Skeletal muscle cell (primary cell): ENCODE data around the gene PAQR5.
A peak's percentile ranks its signal among the peaks of the same experiment; 100 is the strongest.

ENCODE experiments used
- DNase-seq: peaks from one replicate; pipeline ENCODE4 v3.0.0-alpha.2; 2010; ENCODE audit warnings: low read depth
- H3K4me3 ChIP-seq: 2 replicates; pipeline ENCODE4 v1.5.1; 2011; ENCODE audit warnings: low read depth, mild to moderate bottlenecking, control low read depth, low read length, moderate library complexity

PAQR5 gene

DNA sequence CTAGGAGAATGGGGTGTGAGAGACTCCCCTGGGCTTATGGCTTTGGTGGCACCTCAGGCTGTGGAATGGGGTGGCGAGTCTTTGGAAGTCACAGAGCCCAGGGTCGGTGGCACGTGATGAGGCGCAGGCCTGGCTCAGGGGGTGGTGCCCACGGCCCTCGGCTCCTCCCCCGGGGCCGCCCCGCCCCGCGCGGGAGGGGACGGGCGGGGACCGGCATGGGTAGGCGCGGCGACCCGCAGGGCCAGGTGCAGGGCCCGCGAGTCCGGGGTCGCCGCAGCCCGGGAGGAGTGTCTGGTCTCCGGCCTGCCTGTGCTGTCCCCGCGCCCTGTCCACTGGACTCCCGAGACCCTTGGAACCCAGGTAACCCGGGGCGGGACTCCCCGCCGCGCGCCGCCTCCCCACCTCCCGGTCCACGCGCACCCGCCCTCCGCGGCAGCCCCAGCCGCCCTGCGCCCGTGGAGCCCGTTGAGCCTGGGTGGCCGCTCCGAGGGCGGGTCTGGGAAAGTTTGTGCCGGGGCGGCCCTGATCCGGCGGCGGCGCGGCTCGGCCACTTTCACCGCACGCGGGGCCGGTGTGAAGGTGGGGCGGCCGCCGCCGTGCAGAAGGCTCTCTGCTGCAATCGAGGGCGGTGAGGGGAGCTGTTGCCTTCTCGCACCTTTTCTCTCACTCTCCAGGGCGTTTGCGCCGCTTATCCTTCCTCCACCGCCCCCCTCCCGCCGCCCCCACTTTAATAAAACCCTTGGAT, at the start of gene PAQR5:
Gene PAQR5, plus strand, starts transcription at position 216 of the 745 bp plus-strand sequence. CDS start 61,169 bp downstream, outside the sequence.
- no peak for DNase-seq
- H3K4me3 ChIP-seq: peak within 1 kb of the TSS; percentile 52

- no peak overlapping the region for H3K4me3 ChIP-seq
Measured at GRCh38 chr15:69253156-69253555, 45.6 kb upstream of the PAQR5 start.

DNA sequence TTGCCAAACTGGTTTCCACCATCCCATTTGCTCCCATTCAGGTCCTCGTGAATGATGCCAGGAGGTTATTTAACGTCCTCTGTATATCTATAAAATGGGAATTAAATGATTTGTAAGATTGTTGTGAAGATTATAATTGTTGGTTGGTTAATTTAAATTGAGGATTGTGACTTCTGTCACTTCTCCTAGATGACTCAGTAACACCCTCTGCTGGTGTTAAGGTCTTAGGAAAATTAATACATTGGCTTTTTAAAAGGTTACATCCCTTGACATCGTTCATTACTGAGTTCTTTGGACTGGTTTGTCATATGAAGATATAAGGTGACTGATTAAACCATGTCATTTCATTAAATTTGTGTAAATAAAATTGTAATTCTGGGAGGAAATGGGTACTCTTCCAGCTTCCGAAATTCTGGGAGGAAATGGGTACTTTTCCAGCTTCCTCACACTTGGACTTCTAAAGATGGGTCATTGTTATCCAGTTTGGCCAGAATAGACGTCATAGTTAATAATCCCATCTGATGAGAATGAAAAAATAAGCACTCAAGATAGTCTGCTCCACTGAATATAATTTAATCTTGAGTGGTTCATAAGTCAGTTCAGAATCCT, 33.3 kb upstream of the PAQR5 start:
- H3K4me3 ChIP-seq: no peak overlapping the region
- DNase-seq: no peak

More at GRCh38 chr15:69253156-69253555, 45.6 kb upstream of the PAQR5 start:
- peak; percentile 84 for DNase-seq

GRCh38 chr15:69271217-69271616, 27.5 kb upstream of the PAQR5 start:
- H3K4me3 ChIP-seq: no peak overlapping the region

DNA sequence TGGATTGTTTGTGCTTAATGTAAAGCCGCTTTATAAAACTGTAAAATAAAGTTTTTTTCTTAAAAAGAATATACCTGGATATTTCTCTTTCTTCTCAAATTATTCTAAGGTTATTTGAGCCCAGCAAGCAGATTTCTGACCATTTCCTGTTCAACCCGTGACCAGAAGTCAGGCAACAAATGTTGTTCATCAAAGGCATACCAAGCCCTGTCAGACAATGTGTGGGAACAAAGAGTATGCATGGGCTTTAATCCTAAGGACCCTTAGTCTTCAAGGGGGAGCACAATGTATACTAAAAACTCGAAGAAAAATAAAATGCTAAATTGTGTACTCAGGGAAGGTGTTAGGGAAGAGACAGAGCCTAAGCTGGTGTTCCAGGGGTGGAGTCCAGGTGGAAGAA, 26.6 kb upstream of the PAQR5 start:
- no peak overlapping the region for H3K4me3 ChIP-seq
- DNase-seq: no peak

More at GRCh38 chr15:69271217-69271616, 27.5 kb upstream of the PAQR5 start:
- DNase-seq: no peak

DNA sequence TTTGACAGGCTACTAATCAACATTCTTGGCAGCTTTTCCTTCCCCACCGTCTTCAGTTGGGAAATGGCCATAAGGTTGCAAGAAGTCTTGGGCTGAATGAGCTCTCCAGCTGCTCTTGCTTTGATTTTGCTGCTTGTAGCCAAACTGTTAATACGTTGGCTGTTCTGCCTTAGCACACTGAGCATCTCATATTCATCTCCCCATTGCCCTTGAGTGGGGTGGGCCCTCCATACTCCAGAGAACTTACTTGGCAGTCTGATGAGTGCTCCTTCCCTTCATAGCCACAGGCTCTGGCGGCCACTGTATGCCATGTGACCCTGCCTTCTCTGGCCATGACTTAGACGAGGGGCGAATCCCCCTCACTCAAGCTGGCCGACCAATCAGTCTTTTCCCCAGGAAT, 25.8 kb upstream of the PAQR5 start:
- no peak for DNase-seq
- no peak overlapping the region for H3K4me3 ChIP-seq

- no peak overlapping the region for H3K4me3 ChIP-seq
Measured at GRCh38 chr15:69275074-69275670, 23.5 kb upstream of the PAQR5 start.

GRCh38 chr15:69275933-69276560, 22.7 kb upstream of the PAQR5 start:
- no peak overlapping the region for H3K4me3 ChIP-seq
- no peak for DNase-seq

More at GRCh38 chr15:69275074-69275670, 23.5 kb upstream of the PAQR5 start:
- peak; percentile 13 for DNase-seq

DNA sequence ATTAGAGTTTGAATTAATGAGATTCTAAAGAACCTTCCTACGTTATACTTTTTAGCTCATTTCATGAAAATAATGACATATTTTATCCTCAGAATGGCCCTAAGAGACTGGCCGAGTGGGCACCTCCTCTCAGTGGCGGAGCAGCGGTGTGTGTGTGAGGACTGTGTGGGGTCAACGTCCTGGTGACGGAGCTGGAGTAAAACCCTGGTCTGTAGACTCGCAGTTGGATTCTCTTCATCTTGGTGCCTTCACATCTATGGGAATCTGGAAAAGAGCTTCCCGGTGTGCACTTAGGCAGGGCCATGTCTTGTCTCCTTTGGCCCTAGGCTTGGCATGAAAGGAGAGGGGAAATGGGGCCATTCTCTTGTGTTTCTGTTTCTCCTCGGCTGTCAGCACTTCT, 21.4 kb upstream of the PAQR5 start:
- DNase-seq: no peak
- H3K4me3 ChIP-seq: no peak overlapping the region

DNA sequence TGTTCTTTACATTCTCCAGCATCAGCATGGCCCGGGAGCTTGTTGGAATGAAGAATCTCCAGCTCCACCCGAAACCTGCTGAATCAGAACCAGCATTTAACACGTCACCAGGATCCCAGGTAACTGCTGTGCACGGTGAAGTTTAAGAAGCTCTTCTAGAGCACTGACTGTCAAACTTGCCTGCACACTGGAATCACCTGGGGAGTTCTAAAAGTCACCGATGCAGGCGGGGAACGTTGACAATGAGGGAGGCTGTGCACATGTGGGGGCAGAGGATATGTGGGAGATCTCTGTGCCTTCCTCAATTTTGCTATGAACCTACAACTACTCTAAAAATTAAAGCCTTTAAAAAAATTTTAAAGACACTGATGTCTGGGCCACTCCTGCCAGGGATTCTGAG, 19.1 kb upstream of the PAQR5 start:
- no peak for DNase-seq
- H3K4me3 ChIP-seq: no peak overlapping the region

DNA sequence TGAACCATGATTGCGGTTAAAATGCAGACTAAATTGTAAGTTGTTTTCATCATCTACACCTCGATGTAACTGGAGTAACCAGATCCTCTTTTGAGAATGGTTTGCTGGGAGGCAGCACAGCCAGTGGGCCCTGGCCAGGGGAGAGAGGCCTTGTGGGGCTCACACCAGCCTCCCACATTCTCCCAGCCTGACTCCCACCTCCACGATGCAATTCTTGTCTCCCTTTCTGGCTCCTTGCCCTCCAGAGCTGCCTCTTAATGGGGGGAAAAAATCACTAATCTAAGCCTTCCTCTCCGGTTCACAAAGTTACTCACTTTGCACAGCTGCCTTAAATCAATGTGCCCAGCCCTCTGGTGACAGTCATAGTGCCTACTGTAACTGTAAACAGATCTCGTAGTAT, 17.9 kb upstream of the PAQR5 start:
- DNase-seq: no peak
- no peak overlapping the region for H3K4me3 ChIP-seq

- no peak overlapping the region for H3K4me3 ChIP-seq
- DNase-seq: no peak
Measured at GRCh38 chr15:69282104-69282743, 16.5 kb upstream of the PAQR5 start.

GRCh38 chr15:69285834-69286233, 12.9 kb upstream of the PAQR5 start:
- DNase-seq: no peak
- no peak overlapping the region for H3K4me3 ChIP-seq

DNA sequence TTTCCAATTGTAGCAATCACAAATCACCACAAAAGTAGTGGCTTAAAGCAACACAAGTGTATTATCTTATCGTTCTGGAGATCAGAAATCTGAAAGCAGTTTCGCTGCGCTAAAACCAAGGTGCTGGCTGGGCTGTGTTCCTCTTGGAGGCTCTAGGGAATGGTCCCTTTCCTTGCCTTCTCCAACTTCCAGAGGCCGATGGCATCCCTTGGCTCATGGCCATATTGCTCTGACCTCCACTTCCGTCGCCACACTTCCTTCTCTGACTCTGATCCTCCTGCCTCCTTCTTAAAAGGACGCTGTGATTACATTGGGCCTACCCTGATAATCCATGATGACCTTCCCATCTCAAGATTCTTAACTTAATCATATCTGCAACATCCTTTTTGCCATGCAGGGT, 10.7 kb upstream of the PAQR5 start:
- no peak for DNase-seq
- H3K4me3 ChIP-seq: no peak overlapping the region

DNA sequence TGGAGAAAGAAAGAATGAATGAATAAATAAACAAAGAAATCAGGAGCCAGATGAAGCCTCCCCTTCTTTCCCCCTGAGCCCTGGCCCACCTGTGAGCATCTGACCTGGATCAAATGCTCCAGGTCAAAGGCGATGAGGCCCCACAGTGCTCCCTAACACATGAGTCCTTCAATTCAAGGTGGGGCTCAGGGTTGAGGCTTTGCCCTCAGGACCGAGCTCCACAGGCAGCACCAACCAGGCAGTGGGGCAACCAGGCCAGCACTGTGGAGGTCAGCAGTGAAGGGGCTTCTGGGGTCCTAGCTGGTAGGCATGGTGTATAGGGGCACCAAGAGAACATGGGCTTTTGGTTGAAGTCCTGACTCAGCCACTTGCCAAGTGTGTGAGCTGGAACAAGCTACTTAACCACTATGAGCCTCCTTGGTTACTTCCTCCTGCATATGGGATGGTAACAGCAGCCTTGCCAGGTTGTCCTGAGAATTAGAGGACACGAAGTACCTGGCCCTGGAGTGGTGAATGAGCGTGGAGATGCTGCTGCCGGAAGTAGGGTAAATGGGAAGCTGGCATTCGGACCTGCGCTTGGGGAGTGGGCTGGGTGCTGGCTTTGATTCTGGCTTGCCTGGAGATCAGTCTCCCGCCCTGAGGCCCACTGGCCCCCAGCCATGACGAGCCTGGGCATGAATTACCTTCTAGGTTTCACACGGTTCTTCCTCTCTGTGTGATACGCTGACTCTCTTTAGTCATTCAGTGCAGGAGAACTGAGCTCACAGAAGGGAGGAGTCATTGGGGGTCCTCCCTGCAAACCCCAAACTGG, 10.0 kb upstream of the PAQR5 start:
- DNase-seq: no peak
- H3K4me3 ChIP-seq: no peak overlapping the region

GRCh38 chr15:69289342-69290146, 9.2 kb upstream of the PAQR5 start:
- no peak overlapping the region for H3K4me3 ChIP-seq
- no peak for DNase-seq

GRCh38 chr15:69290346-69291164, 8.2 kb upstream of the PAQR5 start:
- no peak overlapping the region for H3K4me3 ChIP-seq
- DNase-seq: no peak
